Right lobe of liver (tissue), 4 donors: ENCODE measurements around the gene FMN2.

Experiments
- POLR2A ChIP-seq: fragments of 450-650 bp; IDR thresholded peaks from one replicate; pipeline ENCODE4 v1.6.1; 2017; ENCODE audit warnings: antibody characterized with exemption, mild to moderate bottlenecking
- TF ChIP-seq, protein P1 (sequence below), 4 donors: fragments of 200-600 bp in 3 of 4; fragments of 450-650 bp in 1 of 4; IDR thresholded peaks; one replicate each; pipeline versions ENCODE4 v1.5.1 to v1.8.0; 2016 to 2022; ENCODE audit warnings: antibody characterized with exemption in 4 of 4, mild to moderate bottlenecking in 2 of 4
- donor health status: DM: no; HTN: no; CAD: no.
- donor health status: DM: no; HTN: no; CAD: no.
- donor health status: DM: no; HTN: yes; CAD: no.

DNA sequence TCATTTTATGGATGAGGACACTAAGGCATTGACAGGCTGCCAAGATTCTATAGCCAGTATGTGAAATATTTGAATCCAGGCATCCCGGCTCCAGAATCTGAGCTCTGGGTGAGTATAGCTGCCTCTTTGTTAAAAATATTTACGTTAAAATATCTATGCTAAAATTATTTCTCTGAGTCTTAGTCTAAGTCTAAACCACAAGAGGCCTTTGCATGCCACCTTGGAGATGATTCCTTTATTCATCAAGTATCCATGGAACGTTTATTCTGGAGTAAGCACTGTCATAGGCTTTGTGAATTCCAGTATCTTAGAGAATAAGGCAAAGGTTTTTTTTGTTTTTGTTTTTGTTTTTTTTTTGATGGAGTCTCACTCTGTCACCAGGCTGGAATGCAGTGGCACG, 403.9 kb downstream of the FMN2 start:
- TF ChIP-seq, protein P1, sequence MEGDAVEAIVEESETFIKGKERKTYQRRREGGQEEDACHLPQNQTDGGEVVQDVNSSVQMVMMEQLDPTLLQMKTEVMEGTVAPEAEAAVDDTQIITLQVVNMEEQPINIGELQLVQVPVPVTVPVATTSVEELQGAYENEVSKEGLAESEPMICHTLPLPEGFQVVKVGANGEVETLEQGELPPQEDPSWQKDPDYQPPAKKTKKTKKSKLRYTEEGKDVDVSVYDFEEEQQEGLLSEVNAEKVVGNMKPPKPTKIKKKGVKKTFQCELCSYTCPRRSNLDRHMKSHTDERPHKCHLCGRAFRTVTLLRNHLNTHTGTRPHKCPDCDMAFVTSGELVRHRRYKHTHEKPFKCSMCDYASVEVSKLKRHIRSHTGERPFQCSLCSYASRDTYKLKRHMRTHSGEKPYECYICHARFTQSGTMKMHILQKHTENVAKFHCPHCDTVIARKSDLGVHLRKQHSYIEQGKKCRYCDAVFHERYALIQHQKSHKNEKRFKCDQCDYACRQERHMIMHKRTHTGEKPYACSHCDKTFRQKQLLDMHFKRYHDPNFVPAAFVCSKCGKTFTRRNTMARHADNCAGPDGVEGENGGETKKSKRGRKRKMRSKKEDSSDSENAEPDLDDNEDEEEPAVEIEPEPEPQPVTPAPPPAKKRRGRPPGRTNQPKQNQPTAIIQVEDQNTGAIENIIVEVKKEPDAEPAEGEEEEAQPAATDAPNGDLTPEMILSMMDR (IDR thresholded peaks at IDR 0.05): no peak
- TF ChIP-seq POLR2A: no peak
